Measurements from ENCODE around the gene CNTNAP2.

DNA sequence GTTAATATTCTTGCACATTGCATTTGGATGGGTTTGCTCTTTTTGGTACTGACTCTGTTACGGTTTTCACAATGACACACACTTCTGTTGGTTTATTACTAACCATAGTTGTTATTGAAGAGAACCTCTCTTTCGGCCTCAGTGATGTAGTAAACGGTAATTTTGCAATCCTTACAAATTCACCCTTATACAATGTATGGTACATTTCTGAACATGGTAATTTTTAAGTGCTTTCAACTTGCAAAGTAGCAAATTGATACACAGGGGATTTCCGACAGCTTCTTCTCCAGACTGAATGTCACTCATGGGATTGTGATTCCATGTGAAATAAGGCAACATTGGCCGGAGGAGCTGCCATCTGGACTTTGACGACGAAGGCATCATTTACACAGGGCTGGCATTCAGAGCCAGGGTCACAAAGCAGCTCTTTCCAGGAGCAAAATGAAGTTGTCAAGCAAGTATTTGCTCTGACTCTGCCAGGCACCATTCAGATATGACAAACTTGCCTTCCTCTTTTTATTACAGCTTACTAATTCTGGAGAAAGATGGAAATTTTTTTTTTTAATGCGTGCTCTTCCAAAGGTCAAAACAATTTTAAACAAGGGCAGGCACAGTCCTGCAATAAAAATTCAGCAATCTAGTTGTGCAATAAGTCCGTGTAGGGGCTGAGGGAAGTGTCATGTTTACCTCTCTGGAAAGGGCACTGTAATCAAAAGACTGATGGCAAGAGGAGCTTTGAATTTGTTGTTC lies 1762.5 kb downstream of the CNTNAP2 start:
- TF ChIP-seq, protein P1, sequence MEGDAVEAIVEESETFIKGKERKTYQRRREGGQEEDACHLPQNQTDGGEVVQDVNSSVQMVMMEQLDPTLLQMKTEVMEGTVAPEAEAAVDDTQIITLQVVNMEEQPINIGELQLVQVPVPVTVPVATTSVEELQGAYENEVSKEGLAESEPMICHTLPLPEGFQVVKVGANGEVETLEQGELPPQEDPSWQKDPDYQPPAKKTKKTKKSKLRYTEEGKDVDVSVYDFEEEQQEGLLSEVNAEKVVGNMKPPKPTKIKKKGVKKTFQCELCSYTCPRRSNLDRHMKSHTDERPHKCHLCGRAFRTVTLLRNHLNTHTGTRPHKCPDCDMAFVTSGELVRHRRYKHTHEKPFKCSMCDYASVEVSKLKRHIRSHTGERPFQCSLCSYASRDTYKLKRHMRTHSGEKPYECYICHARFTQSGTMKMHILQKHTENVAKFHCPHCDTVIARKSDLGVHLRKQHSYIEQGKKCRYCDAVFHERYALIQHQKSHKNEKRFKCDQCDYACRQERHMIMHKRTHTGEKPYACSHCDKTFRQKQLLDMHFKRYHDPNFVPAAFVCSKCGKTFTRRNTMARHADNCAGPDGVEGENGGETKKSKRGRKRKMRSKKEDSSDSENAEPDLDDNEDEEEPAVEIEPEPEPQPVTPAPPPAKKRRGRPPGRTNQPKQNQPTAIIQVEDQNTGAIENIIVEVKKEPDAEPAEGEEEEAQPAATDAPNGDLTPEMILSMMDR (IDR thresholded peaks at IDR 0.05): no peak
- TF ChIP-seq POLR2A (IDR thresholded peaks at IDR 0.05): no peak
